Measurements from ENCODE around the gene ZFAND2A. TPM values are rescaled to one million over a fixed set of nuclear protein-coding genes. Genes with fewer than 3 reads are reported as not detected.
"Not testable (repeated sequence)": the region's sequence is repeated elsewhere in the genome, so short reads cannot be mapped to it uniquely, and the experiment has no call there.

ZFAND2A gene
- total and polyA plus RNA-seq, 11 donors: 5.6 to 25.6 (median 9.9) TPM

GRCh38 chr7:1158203-1159126, 1.5 kb downstream of the ZFAND2A start:
- no peaks in the 10 kb centered on the region for H3K27me3 ChIP-seq
- DNase-seq (peak in 1 of 5 donors; percentile 10), ATAC-seq (no peak)
- 65 to 74% (median 70%) methylated on average over 24 to 25 of the region's 25 CpGs for WGBS, 4 donors
- H3K4me3 ChIP-seq: peak overlapping the region; percentile 53 to 100 (median 94)
- intact Hi-C loops (cut with DNase I): loop anchor here in 2 of 10 donors (10.0 kb wide), 1 partner anchor 164 kb away; no protein-coding TSS in a partner anchor
- H3K36me3 ChIP-seq: peaks cover 0 to 55% (median 46%) of the 10 kb centered on the region in 9 donors
- TF ChIP-seq POLR2A (IDR thresholded peaks at IDR 0.05): no peak
- TF ChIP-seq CTCF (IDR thresholded peaks at IDR 0.05): no peak
- peaks cover 7 to 26% (median 20%) of the 10 kb centered on the region in 12 donors for H3K4me1 ChIP-seq
- H3K27ac ChIP-seq: peak overlapping the region in 3 of 12 donors; percentile 25 to 51 (median 49)
- H3K9me3 ChIP-seq: no peaks in the 10 kb centered on the region

GRCh38 chr7:1156782-1157535, 3.0 kb downstream of the ZFAND2A start:
- intact Hi-C loops (cut with DNase I): loop anchor here in 2 of 10 donors (10.0 kb wide), 1 partner anchor 162 kb away; no protein-coding TSS in a partner anchor
- ATAC-seq: no peak
- peak in 1 of 5 donors; percentile 27 for DNase-seq
- no peaks in the 10 kb centered on the region for H3K9me3 ChIP-seq
- no peak overlapping the region for H3K27ac ChIP-seq
- TF ChIP-seq CTCF (IDR thresholded peaks at IDR 0.05): no peak
- TF ChIP-seq POLR2A (IDR thresholded peaks at IDR 0.05): no peak
- H3K27me3 ChIP-seq: no peaks in the 10 kb centered on the region
- peaks cover 7 to 26% (median 20%) of the 10 kb centered on the region in 12 donors for H3K4me1 ChIP-seq
- H3K4me3 ChIP-seq: no peak overlapping the region
- peaks cover 0 to 59% (median 53%) of the 10 kb centered on the region in 9 donors for H3K36me3 ChIP-seq
- WGBS, 4 donors: 64 to 68% (median 68%) methylated on average over 10 of the region's 10 CpGs

- H3K9me3 ChIP-seq, H3K27me3 ChIP-seq, H3K4me3 ChIP-seq, ATAC-seq, H3K27ac ChIP-seq: not testable (repeated sequence)
- Histone ChIP-seq H3K36me3 (peaks cover 0 to 67% (median 62%) of the 10 kb centered on the region in 9 donors), H3K4me1 (peaks cover 7 to 22% (median 17%) of the 10 kb centered on the region in 12 donors)
- WGBS, 4 donors: 91 to 93% (median 93%) methylated on average over 21 to 24 of the region's 33 CpGs
- DNase-seq: peak in 1 of 5 donors; percentile 15
- intact Hi-C loops (cut with DNase I): loop anchor here in 2 of 10 donors (10.0 kb wide), 1 partner anchor 161 kb away; no protein-coding TSS in a partner anchor
Observed at GRCh38 chr7:1155818-1156781, 3.9 kb downstream of the ZFAND2A start.

All from heart left ventricle (tissue), 16 donors.